Breast epithelium (tissue), 4 donors: ENCODE data around the gene PSMC3IP. TPM values are rescaled to one million over a fixed set of nuclear protein-coding genes. Genes with fewer than 3 reads are reported as not detected.
"Not testable (repeated sequence)": the region's sequence is repeated elsewhere in the genome, so short reads cannot be mapped to it uniquely, and the experiment has no call there.

Experiments
- DNase-seq, 2 donors: peaks; one replicate each; pipeline ENCODE4 v3.0.0-alpha.2; 2019; ENCODE audit warnings: low spot score in 2 of 2
- H3K27ac ChIP-seq, 2 donors: fragments of 200-600 bp; sonication (generic) in 1 of 2; one replicate each; pipeline ENCODE4 v1.5.1; 2016 to 2019; ENCODE audit warnings: mild to moderate bottlenecking in 1 of 2
- H3K27me3 ChIP-seq, 2 donors: fragments of 200-600 bp; sonication (generic) in 1 of 2; one replicate each; pipeline versions ENCODE4 v1.5.1 to v1.6.0; 2017 to 2019; ENCODE audit warnings: control low read depth in 1 of 2, mild to moderate bottlenecking in 1 of 2
- H3K36me3 ChIP-seq: fragments of 200-600 bp; one replicate; pipeline ENCODE4 v1.5.1; 2019
- H3K4me1 ChIP-seq, 2 donors: fragments of 200-600 bp; sonication (generic); one replicate each; pipeline ENCODE4 v1.5.1; 2016 to 2019; ENCODE audit warnings: control low read depth in 1 of 2
- H3K4me3 ChIP-seq, 3 donors: fragments of 200-600 bp; sonication (generic); 1 replicate in 2 of 3; 2 replicates in 1 of 3; pipeline ENCODE4 v1.5.1; 2016 to 2019; ENCODE audit warnings: mild to moderate bottlenecking in 3 of 3, moderate library complexity in 2 of 3
- H3K9me3 ChIP-seq, 2 donors: fragments of 200-600 bp; sonication (generic) in 1 of 2; one replicate each; pipeline ENCODE4 v1.5.1; 2016 to 2019; ENCODE audit warnings: control low read depth in 1 of 2
- POLR2A ChIP-seq: fragments of 450-650 bp; IDR thresholded peaks from one replicate; pipeline ENCODE4 v1.6.1; 2016; ENCODE audit warnings: antibody characterized with exemption, mild to moderate bottlenecking, moderate library complexity
- POLR2AphosphoS5 ChIP-seq, 3 donors: sonication (generic); formaldehyde crosslinking; IDR thresholded peaks; one replicate each; pipeline ENCODE4 v1.6.1; 2017; ENCODE audit warnings: antibody characterized with exemption in 3 of 3
- intact Hi-C: fragments of 100-400 bp; cut with DNase I; formaldehyde crosslinking; loops from one replicate; pipeline ENCODE4 v1.15.1; 2023; ENCODE audit warnings: low total_unique reads
- total RNA-seq, 3 donors: library from RNA; depleted of rRNA; stranded (reverse); fragments of >200 nt; gene quantifications; one replicate each; pipeline ENCODE4 v1.1.0, GENCODE V29; 2016
- TF ChIP-seq, protein P1 (sequence below), 3 donors: fragments of 450-650 bp; IDR thresholded peaks; one replicate each; pipeline ENCODE4 v1.5.1; 2016 to 2017; ENCODE audit warnings: antibody characterized with exemption in 3 of 3, mild to moderate bottlenecking in 3 of 3, moderate library complexity in 3 of 3

Gene PSMC3IP
- total RNA-seq, 3 donors from 2014 or later = 3.3 to 4.2 (median 3.5) TPM

- no peaks in the 10 kb centered on the region for H3K4me1 ChIP-seq
- intact Hi-C loops = loop anchor here (2.0 kb wide), 1 partner anchor 59 kb away; the partner anchor contains the start of gene PLEKHH3
- H3K36me3 ChIP-seq = no peaks in the 10 kb centered on the region
- H3K9me3 ChIP-seq = no peaks in the 10 kb centered on the region
- DNase-seq = no peak
- H3K27me3 ChIP-seq = no peaks in the 10 kb centered on the region
- H3K27ac ChIP-seq = peak overlapping the region; percentile 5 to 52
- TF ChIP-seq, protein P1, sequence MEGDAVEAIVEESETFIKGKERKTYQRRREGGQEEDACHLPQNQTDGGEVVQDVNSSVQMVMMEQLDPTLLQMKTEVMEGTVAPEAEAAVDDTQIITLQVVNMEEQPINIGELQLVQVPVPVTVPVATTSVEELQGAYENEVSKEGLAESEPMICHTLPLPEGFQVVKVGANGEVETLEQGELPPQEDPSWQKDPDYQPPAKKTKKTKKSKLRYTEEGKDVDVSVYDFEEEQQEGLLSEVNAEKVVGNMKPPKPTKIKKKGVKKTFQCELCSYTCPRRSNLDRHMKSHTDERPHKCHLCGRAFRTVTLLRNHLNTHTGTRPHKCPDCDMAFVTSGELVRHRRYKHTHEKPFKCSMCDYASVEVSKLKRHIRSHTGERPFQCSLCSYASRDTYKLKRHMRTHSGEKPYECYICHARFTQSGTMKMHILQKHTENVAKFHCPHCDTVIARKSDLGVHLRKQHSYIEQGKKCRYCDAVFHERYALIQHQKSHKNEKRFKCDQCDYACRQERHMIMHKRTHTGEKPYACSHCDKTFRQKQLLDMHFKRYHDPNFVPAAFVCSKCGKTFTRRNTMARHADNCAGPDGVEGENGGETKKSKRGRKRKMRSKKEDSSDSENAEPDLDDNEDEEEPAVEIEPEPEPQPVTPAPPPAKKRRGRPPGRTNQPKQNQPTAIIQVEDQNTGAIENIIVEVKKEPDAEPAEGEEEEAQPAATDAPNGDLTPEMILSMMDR (IDR thresholded peaks at IDR 0.05) = no peak
- TF ChIP-seq POLR2AphosphoS5 (IDR thresholded peaks at IDR 0.05) (no peak), POLR2A (no peak)
- no peak overlapping the region for H3K4me3 ChIP-seq
Observed at GRCh38 chr17:42617956-42618431, 40.5 kb upstream of the PSMC3IP start.

DNA sequence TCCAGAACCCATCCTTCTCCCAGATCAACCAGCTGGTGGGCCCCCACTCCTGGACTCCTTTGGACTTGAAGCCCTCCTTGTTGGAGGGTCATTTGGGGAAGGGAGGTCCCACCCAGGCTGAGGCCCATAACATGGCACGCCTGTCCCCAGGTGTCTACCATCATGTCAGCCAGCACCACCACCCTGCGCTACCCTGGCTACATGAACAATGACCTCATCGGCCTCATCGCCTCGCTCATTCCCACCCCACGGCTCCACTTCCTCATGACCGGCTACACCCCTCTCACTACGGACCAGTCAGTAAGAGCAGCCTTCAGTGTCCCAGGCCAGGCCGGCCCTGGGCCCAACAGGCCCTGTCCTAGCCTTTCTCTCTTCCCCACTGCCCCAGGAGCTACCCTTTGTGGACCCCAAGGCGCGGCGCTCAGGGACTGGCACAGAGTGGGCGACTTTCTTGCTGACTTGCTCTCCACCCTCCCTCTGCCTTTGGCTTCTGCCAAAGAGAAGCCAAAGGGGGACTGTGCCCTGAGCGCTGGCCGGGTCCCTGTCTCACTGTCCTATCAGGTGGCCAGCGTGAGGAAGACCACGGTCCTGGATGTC, 36.3 kb upstream of the PSMC3IP start:
- H3K4me3 ChIP-seq = no peak overlapping the region
- no peaks in the 10 kb centered on the region for H3K36me3 ChIP-seq
- H3K27ac ChIP-seq = no peak overlapping the region
- H3K9me3 ChIP-seq = no peaks in the 10 kb centered on the region
- no peak for DNase-seq
- no peaks in the 10 kb centered on the region for H3K4me1 ChIP-seq
- intact Hi-C loops = no loop called here
- TF ChIP-seq POLR2A = no peak
- TF ChIP-seq, protein P1 (IDR thresholded peaks at IDR 0.05) = no peak
- no peak for TF ChIP-seq POLR2AphosphoS5 (IDR thresholded peaks at IDR 0.05)
- no peaks in the 10 kb centered on the region for H3K27me3 ChIP-seq

GRCh38 chr17:42612013-42612412, 34.5 kb upstream of the PSMC3IP start:
- no peaks in the 10 kb centered on the region for H3K27me3 ChIP-seq
- no peak for DNase-seq
- H3K27ac ChIP-seq = no peak overlapping the region
- H3K36me3 ChIP-seq = no peaks in the 10 kb centered on the region
- H3K4me1 ChIP-seq = peaks cover 0 to 2% of the 10 kb centered on the region in 2 donors
- TF ChIP-seq, protein P1 (IDR thresholded peaks at IDR 0.05) = no peak
- TF ChIP-seq POLR2A (no peak), POLR2AphosphoS5 (IDR thresholded peaks at IDR 0.05) (no peak)
- H3K4me3 ChIP-seq = no peak overlapping the region
- intact Hi-C loops = no loop called here
- no peaks in the 10 kb centered on the region for H3K9me3 ChIP-seq

DNA sequence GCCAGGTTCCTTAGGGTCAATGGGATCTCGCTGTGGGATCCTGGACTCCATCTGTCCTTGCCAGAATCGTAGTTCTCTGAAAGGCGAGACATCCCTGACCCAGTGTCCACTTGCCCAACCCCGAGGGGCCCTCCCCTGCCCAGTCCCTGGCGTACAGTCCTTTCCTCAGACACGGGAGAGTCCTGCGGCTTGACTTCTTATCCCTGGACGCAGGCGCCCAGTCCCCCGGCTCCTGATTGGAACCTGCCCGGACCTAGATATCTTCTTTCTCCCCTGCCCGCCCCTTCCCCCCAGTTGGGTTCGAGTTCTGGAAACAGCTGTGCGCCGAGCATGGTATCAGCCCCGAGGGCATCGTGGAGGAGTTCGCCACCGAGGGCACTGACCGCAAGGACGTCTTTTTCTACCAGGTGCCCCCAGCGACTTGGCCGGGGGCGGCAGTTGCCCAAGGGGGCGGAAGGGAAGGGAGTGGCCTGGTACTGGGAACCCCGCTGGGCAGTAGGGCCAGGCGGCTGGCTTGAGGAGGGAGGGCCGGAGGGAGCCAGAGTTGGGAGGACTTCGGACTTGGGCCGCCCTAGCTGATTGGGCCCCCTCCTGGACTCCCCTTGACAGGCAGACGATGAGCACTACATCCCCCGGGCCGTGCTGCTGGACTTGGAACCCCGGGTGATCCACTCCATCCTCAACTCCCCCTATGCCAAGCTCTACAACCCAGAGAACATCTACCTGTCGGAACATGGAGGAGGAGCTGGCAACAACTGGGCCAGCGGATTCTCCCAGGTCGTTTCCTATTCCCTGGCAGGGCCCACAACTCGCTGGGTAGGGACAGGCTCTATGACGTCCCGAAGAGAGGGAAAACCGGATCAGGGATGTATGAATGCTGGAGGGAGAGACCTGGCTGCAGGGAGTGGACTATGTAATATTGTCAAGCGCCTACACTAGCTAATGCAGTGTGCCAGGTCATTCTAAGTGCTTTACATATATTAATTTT, 32.6 kb upstream of the PSMC3IP start:
- Histone ChIP-seq H3K4me3 (peak overlapping the region; percentile 71 to 92 (median 83)), H3K27ac (peak overlapping the region; percentile 92 to 94)
- intact Hi-C loops = loop anchor here (1.0 kb wide), 1 partner anchor 14 kb away; no protein-coding TSS in a partner anchor
- not testable (repeated sequence) for H3K4me1 ChIP-seq, H3K9me3 ChIP-seq, H3K27me3 ChIP-seq, H3K36me3 ChIP-seq
- DNase-seq = peak in 1 of 2 donors; percentile 24

GRCh38 chr17:42609182-42609813, 31.8 kb upstream of the PSMC3IP start, which contains the start of the genes RETREG3 and TUBG1:
RETREG3 (minus strand) TSS chr17:42609374; CDS start chr17:42609324, 50 bp downstream.
TUBG1 (plus strand) TSS chr17:42609683; CDS start chr17:42609738, 55 bp downstream.
- Histone ChIP-seq H3K4me1 (peaks cover 0 to 6% of the 10 kb centered on the region in 2 donors), H3K9me3 (no peaks in the 10 kb centered on the region), H3K27ac (peak within 1 kb of the TSS; percentile 92 to 94), H3K36me3 (no peaks in the 10 kb centered on the region), H3K4me3 (peak within 1 kb of the TSS; percentile 71 to 92 (median 83)), H3K27me3 (no peaks in the 10 kb centered on the region)
- DNase-seq = peak; percentile 97 to 98
- TF ChIP-seq POLR2AphosphoS5 (IDR thresholded peaks at IDR 0.05) (peak; percentile 66 to 93 (median 92)), POLR2A (peak; percentile 90)
- TF ChIP-seq, protein P1 (IDR thresholded peaks at IDR 0.05) = peak; percentile 17 to 63 (median 58)
- intact Hi-C loops = loop anchor here (1.0 kb wide), 1 partner anchor 13 kb away; no protein-coding TSS in a partner anchor
